ENCODE measurements around the gene FRK. TPM values are rescaled to one million over a fixed set of nuclear protein-coding genes. Genes with fewer than 3 reads are reported as not detected.

The FRK gene
- total RNA-seq, 2 experiments from 2014 or later, result 0.04 to 0.07 TPM

GRCh38 chr6:116034327-116034726 is 26.4 kb downstream of the FRK start:
- intact Hi-C loops (cut with micrococcal nuclease), result no loop called here
- ChIA-PET POLR2A (no interaction called here), CTCF (no interaction called here)
- Mint-ChIP-seq H3K4me3 (no peak overlapping the region), H3K27ac (no peak overlapping the region), H3K27me3 (peaks cover 13% of the 10 kb centered on the region), H3K4me1 (ENCODE audit: low read depth) (no peaks in the 10 kb centered on the region), H3K36me3 (ENCODE audit: low read depth) (no peaks in the 10 kb centered on the region), H3K9me3 (no peaks in the 10 kb centered on the region)
- no peak for TF ChIP-seq CTCF (IDR thresholded peaks at IDR 0.05)
- DNase-seq (no peak), ATAC-seq (no peak)

- no peak for TF ChIP-seq CTCF (IDR thresholded peaks at IDR 0.05)
- ChIA-PET CTCF (no interaction called here), POLR2A (no interaction called here)
- Mint-ChIP-seq H3K4me3 (no peak overlapping the region), H3K9me3 (no peaks in the 10 kb centered on the region), H3K36me3 (ENCODE audit: low read depth) (no peaks in the 10 kb centered on the region), H3K27ac (no peak overlapping the region), H3K27me3 (peaks cover 17% of the 10 kb centered on the region), H3K4me1 (ENCODE audit: low read depth) (no peaks in the 10 kb centered on the region)
- DNase-seq, result no peak
- no peak for ATAC-seq
- intact Hi-C loops (cut with micrococcal nuclease), result no loop called here
Observed at GRCh38 chr6:116033687-116034303, 26.9 kb downstream of the FRK start.

GRCh38 chr6:116030770-116031169 is 29.9 kb downstream of the FRK start:
- CTCF ChIA-PET, result interaction anchor here (0.8 kb wide), 1 partner anchor 20 kb away, joined by 3 read pairs; no protein-coding TSS in a partner anchor
- Mint-ChIP-seq H3K4me3 (no peak overlapping the region), H3K4me1 (ENCODE audit: low read depth) (peaks cover 2% of the 10 kb centered on the region), H3K9me3 (no peaks in the 10 kb centered on the region), H3K27me3 (peaks cover 16% of the 10 kb centered on the region), H3K27ac (no peak overlapping the region), H3K36me3 (ENCODE audit: low read depth) (no peaks in the 10 kb centered on the region)
- intact Hi-C loops (cut with micrococcal nuclease), result no loop called here
- ATAC-seq, result no peak
- POLR2A ChIA-PET, result no interaction called here
- no peak for DNase-seq
- TF ChIP-seq CTCF (IDR thresholded peaks at IDR 0.05), result no peak

GRCh38 chr6:116029535-116029934 is 31.2 kb downstream of the FRK start:
- intact Hi-C loops (cut with micrococcal nuclease), result no loop called here
- no peak for TF ChIP-seq CTCF (IDR thresholded peaks at IDR 0.05)
- H3K27me3 Mint-ChIP-seq, result peaks cover 16% of the 10 kb centered on the region
- H3K9me3 Mint-ChIP-seq, result no peaks in the 10 kb centered on the region
- CTCF ChIA-PET, result no interaction called here
- no peak for ATAC-seq
- DNase-seq, result no peak
- no peaks in the 10 kb centered on the region for H3K36me3 Mint-ChIP-seq (ENCODE audit: low read depth)
- H3K4me1 Mint-ChIP-seq (ENCODE audit: low read depth), result peaks cover 2% of the 10 kb centered on the region
- H3K27ac Mint-ChIP-seq, result no peak overlapping the region
- POLR2A ChIA-PET, result no interaction called here
- no peak overlapping the region for H3K4me3 Mint-ChIP-seq

- CTCF ChIA-PET, result interaction anchor here (1.3 kb wide), 1 partner anchor 11 kb away, joined by 3 read pairs; no protein-coding TSS in a partner anchor
- DNase-seq (no peak), ATAC-seq (no peak)
- intact Hi-C loops (cut with micrococcal nuclease), result no loop called here
- POLR2A ChIA-PET, result no interaction called here
- Mint-ChIP-seq H3K27me3 (peaks cover 11% of the 10 kb centered on the region), H3K4me3 (no peak overlapping the region), H3K9me3 (no peaks in the 10 kb centered on the region), H3K36me3 (ENCODE audit: low read depth) (no peaks in the 10 kb centered on the region), H3K27ac (no peak overlapping the region), H3K4me1 (ENCODE audit: low read depth) (peaks cover 2% of the 10 kb centered on the region)
- TF ChIP-seq CTCF (IDR thresholded peaks at IDR 0.05), result no peak
Observed at GRCh38 chr6:116028233-116028632, 32.5 kb downstream of the FRK start.

Data from activated CD8-positive, alpha-beta T cell treated with anti-CD3 and anti-CD28 coated beads for 36 hours (primary cell).